MCF 10A (cell line): ENCODE results near the gene SH3BP2. TPM values are rescaled to one million over a fixed set of nuclear protein-coding genes. Genes with fewer than 3 reads are reported as not detected.
A peak's percentile ranks its signal among the peaks of the same experiment; 100 is the strongest.

Source experiments
- BruUV-seq: library from RNA; stranded (reverse); fragments of 400-500 nt; replicated peaks from 2 replicates; lab custom pipeline; 2021; lab: Mats Ljungman, UMichigan
- CTCF ChIA-PET: fragments of 300-600 bp; sonication (Branson Sonifier 250); formaldehyde crosslinking; extraction: SDS; loops from one replicate; lab custom pipeline; 2021; ENCODE audit warnings: antibody characterized with exemption, inconsistent platforms; lab: Yijun Ruan, JAX
- POLR2A ChIA-PET: fragments of 300-600, 350-650 bp; sonication (Branson Sonifier 250); formaldehyde crosslinking; extraction: SDS; loops from one replicate; lab custom pipeline; 2020; ENCODE audit warnings: antibody characterized with exemption, inconsistent platforms; lab: Yijun Ruan, JAX
- DNase-seq: peaks from one replicate; pipeline ENCODE4 v3.0.0-alpha.2; 2018; ENCODE audit not compliant: unreplicated experiment
- H3K27ac Mint-ChIP-seq: one replicate; pipeline ENCODE4 v1.8.0; 2022; ENCODE audit warnings: mild to moderate bottlenecking, low read depth, mixed read lengths; ENCODE audit not compliant: unreplicated experiment
- H3K27me3 Mint-ChIP-seq: one replicate; pipeline ENCODE4 v1.8.0; 2022; ENCODE audit warnings: mixed read lengths; ENCODE audit not compliant: insufficient read depth, unreplicated experiment
- H3K36me3 Mint-ChIP-seq: one replicate; pipeline ENCODE4 v1.8.0; 2022; ENCODE audit warnings: mild to moderate bottlenecking, moderate library complexity, mixed read lengths; ENCODE audit not compliant: insufficient read depth, unreplicated experiment
- H3K4me1 Mint-ChIP-seq: one replicate; pipeline ENCODE4 v1.8.0; 2022; ENCODE audit warnings: mixed read lengths; ENCODE audit not compliant: insufficient read depth, unreplicated experiment
- H3K4me3 Mint-ChIP-seq: one replicate; pipeline ENCODE4 v1.8.0; 2022; ENCODE audit warnings: mild to moderate bottlenecking, moderate library complexity, mixed read lengths; ENCODE audit not compliant: unreplicated experiment
- H3K9me3 Mint-ChIP-seq: one replicate; pipeline ENCODE4 v1.8.0; 2022; ENCODE audit warnings: mixed read lengths; ENCODE audit not compliant: unreplicated experiment
- intact Hi-C: fragments of 100-400 bp; cut with micrococcal nuclease; formaldehyde crosslinking; loops from 2 replicates; pipeline ENCODE4 v1.14.1; 2022
- total RNA-seq: library from RNA; stranded (reverse); gene quantifications from 2 replicates; pipeline ENCODE4 v1.2.3, GENCODE V29; 2022
- TF ChIP-seq, protein P1 (sequence below): fragments of 200-600 bp; IDR thresholded peaks from one replicate; pipeline ENCODE4 v1.8.0; 2022; ENCODE audit warnings: antibody characterized with exemption, mild to moderate bottlenecking; ENCODE audit not compliant: unreplicated experiment

Gene SH3BP2
- total RNA-seq, 1 experiment from 2014 or later = 57.9 TPM

DNA sequence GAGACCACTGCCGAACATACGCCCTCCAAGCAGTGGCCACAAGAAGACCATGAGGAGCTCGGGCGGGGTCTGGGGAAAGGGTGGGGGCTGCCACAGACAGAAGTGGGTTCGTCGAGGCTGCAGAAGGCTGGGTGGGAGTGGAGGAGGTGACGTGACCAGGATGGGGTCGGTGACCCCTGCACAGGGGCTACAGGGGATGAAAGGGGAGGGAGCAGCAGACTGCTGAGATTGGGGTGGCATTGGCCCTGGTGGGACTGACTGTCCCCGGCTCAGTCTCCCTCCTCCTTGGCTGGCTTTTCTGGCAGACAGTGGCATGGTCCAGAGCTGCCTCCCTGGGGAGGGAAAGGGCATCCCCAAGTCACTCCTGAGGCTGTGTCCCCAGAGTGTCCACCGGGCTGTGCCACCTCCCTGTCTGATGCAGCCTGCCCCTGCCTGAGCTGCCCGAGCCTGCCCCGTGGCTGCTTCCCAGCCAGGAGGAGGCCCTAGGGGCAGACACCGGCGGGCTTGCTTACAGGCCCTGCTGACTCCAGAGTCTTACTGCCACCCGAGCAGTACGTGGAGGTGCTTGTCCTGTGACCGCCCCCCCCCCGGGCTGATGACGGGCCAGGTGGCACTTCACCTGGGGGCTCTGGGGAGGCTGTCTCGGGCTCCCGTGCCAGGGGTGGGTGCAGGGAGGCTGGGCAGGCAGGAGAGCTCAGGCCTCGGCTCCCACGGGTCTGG, 7.2 kb downstream of the SH3BP2 start:
- no peaks in the 10 kb centered on the region for H3K27me3 Mint-ChIP-seq
- TF ChIP-seq, protein P1, sequence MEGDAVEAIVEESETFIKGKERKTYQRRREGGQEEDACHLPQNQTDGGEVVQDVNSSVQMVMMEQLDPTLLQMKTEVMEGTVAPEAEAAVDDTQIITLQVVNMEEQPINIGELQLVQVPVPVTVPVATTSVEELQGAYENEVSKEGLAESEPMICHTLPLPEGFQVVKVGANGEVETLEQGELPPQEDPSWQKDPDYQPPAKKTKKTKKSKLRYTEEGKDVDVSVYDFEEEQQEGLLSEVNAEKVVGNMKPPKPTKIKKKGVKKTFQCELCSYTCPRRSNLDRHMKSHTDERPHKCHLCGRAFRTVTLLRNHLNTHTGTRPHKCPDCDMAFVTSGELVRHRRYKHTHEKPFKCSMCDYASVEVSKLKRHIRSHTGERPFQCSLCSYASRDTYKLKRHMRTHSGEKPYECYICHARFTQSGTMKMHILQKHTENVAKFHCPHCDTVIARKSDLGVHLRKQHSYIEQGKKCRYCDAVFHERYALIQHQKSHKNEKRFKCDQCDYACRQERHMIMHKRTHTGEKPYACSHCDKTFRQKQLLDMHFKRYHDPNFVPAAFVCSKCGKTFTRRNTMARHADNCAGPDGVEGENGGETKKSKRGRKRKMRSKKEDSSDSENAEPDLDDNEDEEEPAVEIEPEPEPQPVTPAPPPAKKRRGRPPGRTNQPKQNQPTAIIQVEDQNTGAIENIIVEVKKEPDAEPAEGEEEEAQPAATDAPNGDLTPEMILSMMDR = no peak
- DNase-seq = no peak

GRCh38 chr4:2800691-2801596, 8.1 kb downstream of the SH3BP2 start:
- H3K9me3 Mint-ChIP-seq = no peaks in the 10 kb centered on the region
- no peaks in the 10 kb centered on the region for H3K27me3 Mint-ChIP-seq
- BruUV-seq = no TSS peak
- intact Hi-C loops = no loop called here
- ChIA-PET CTCF (interaction anchor here (0.6 kb wide), 1 partner anchor 247 kb away, joined by 3 read pairs; no protein-coding TSS in a partner anchor), POLR2A (interaction anchor here (0.9 to 1.3 kb wide), 3 partner anchors 9 to 45 kb away, joined by 3 to 5 read pairs (median 4); partner anchors contain the start of gene TNIP2)
- H3K4me1 Mint-ChIP-seq = peaks cover 64% of the 10 kb centered on the region
- H3K36me3 Mint-ChIP-seq = no peaks in the 10 kb centered on the region
- H3K27ac Mint-ChIP-seq = peak overlapping the region; percentile 69
- TF ChIP-seq, protein P1 = no peak
- DNase-seq = peak; percentile 43
- H3K4me3 Mint-ChIP-seq = peak overlapping the region; percentile 49

More for the DNA sequence above, 7.2 kb downstream of the SH3BP2 start:
- Mint-ChIP-seq H3K27ac (peak overlapping the region; percentile 69), H3K4me1 (peaks cover 64% of the 10 kb centered on the region), H3K4me3 (peak overlapping the region; percentile 28), H3K9me3 (no peaks in the 10 kb centered on the region), H3K36me3 (no peaks in the 10 kb centered on the region)
- CTCF ChIA-PET = interaction anchor here (0.6 kb wide), 2 partner anchors 35 to 248 kb away, joined by 3 read pairs; no protein-coding TSS in a partner anchor
- POLR2A ChIA-PET = interaction anchor here (0.9 to 1.3 kb wide), 2 partner anchors 8 to 44 kb away, joined by 4 to 5 read pairs; partner anchors contain the start of gene TNIP2
- BruUV-seq = no TSS peak
- intact Hi-C loops = no loop called here

DNA sequence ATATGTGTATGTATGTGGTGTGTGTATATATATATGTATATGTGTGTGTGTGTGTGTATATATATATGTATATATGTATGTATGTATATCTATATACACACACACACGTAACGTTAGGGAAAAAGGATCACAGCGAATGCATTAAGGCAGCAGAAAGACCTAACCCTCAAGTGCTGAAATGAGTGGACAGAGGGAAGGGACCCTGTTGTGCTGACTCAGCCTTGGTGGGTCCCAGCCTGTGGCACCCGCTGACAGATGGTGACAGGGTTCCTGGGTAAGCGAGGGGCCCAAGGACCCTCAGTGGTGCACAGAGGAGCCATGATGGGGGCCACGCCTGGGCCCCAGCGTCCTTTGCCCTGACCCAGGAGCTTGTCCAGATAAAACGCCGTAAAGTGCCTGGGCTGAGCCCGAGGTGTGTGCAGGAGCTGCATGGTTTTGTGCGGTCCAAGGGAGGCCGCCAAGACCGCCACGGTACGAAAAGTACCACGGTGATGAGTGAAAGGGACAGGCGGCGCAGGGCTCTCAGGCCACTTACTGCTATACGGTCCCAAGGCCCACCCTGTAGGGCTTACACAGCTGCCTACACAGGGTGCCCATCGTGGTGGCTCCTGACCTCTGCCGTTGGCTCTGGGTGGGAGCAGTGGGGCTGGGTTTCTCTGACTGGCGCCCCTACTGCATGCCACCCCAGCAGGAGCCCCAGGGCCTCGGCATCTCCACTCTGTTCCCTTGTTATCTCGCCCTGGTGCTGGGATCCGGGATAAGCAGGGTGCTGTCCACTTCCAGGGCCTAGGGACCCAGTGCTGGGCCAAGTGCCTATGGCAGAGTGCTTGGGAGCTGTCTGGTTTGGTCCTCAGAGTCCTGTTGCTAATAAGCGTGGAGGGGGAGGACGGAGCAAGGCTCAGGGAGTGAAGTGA, 10.0 kb downstream of the SH3BP2 start:
- H3K4me3 Mint-ChIP-seq = no peak overlapping the region

More for the DNA sequence above, 10.0 kb downstream of the SH3BP2 start:
- no TSS peak for BruUV-seq
- Mint-ChIP-seq H3K4me1 (peaks cover 59% of the 10 kb centered on the region), H3K27me3 (no peaks in the 10 kb centered on the region), H3K9me3 (no peaks in the 10 kb centered on the region), H3K27ac (no peak overlapping the region), H3K36me3 (no peaks in the 10 kb centered on the region)
- CTCF ChIA-PET = interaction anchor here (0.5 to 0.8 kb wide), 4 partner anchors 39 to 250 kb away, joined by 3 read pairs; no protein-coding TSS in a partner anchor
- DNase-seq = no peak
- intact Hi-C loops = no loop called here
- TF ChIP-seq, protein P1 = no peak
- POLR2A ChIA-PET = interaction anchor here (0.6 to 1.2 kb wide), 2 partner anchors 8 to 112 kb away, joined by 3 to 5 read pairs; no protein-coding TSS in a partner anchor
